OCI-LY3 (cell line): Measurements from ENCODE around the gene ENC1.

Experiments used
- H2AFZ ChIP-seq: fragments of 200-600, 300-600 bp; shearing (Covaris generic); 2 replicates; pipeline ENCODE4 v1.6.0; 2014; ENCODE audit warnings: antibody characterized with exemption, low read depth, low read length
- H3K27ac ChIP-seq: fragments of 200-600, 300-600 bp; sonication (generic); 2 replicates; pipeline ENCODE4 v1.5.1; 2014; ENCODE audit warnings: mild to moderate bottlenecking, low read length, moderate library complexity, mixed read lengths
- H3K27me3 ChIP-seq: fragments of 200-600, 300-600 bp; sonication (generic); 2 replicates; pipeline ENCODE4 v1.6.1; 2014; ENCODE audit warnings: low read depth, low read length, mixed read lengths
- H3K36me3 ChIP-seq: fragments of 200-600, 300-600 bp; sonication (generic); replicated peaks from 2 replicates; pipeline ENCODE3; 2014; ENCODE audit warnings: low read depth, low read length, mixed read lengths
- H3K4me1 ChIP-seq: fragments of 300-600, 200-600 bp; sonication (generic); 2 replicates; pipeline ENCODE4 v1.6.1; 2014; ENCODE audit warnings: low read length, mixed read lengths
- H3K4me2 ChIP-seq: fragments of 200-600, 300-600 bp; sonication (generic); 2 replicates; pipeline ENCODE4 v1.6.1; 2014; ENCODE audit warnings: low read length, mixed read lengths
- H3K4me3 ChIP-seq: fragments of 300-600, 200-600 bp; sonication (generic); 2 replicates; pipeline ENCODE4 v1.5.1; 2014; ENCODE audit warnings: antibody characterized with exemption, mild to moderate bottlenecking, low read length, moderate library complexity
- H3K79me2 ChIP-seq: fragments of 300-600, 200-600 bp; shearing (Covaris generic); 2 replicates; pipeline ENCODE4 v1.6.1; 2014; ENCODE audit warnings: mild to moderate bottlenecking, low read length, mixed read lengths
- H3K9ac ChIP-seq: fragments of 300-600, 200-600 bp; shearing (Covaris generic); 2 replicates; pipeline ENCODE4 v1.6.0; 2014; ENCODE audit warnings: mild to moderate bottlenecking, low read length, moderate library complexity
- H3K9me3 ChIP-seq: fragments of 200-600, 300-600 bp; shearing (Covaris generic); 2 replicates; pipeline ENCODE4 v1.6.1; 2014; ENCODE audit warnings: low read length, mixed read lengths; ENCODE audit not compliant: insufficient read depth
- H4K20me1 ChIP-seq: fragments of 200-600, 300-600 bp; sonication (generic); 2 replicates; pipeline ENCODE4 v1.6.1; 2016; ENCODE audit warnings: low read length, mixed read lengths; ENCODE audit not compliant: insufficient read depth
- EZH2phosphoT487 ChIP-seq: fragments of 200-600 bp; shearing (Covaris generic); IDR thresholded peaks from 2 replicates; pipeline ENCODE4 v1.6.1; 2018; ENCODE audit warnings: antibody characterized with exemption, mixed run types, low read depth
- TF ChIP-seq, protein P1 (sequence below): fragments of 200-600, 300-600 bp; sonication (generic); IDR thresholded peaks from 2 replicates; pipeline ENCODE4 v1.5.1; 2014; ENCODE audit warnings: antibody characterized with exemption, low read length, low read depth

ENC1 gene

DNA sequence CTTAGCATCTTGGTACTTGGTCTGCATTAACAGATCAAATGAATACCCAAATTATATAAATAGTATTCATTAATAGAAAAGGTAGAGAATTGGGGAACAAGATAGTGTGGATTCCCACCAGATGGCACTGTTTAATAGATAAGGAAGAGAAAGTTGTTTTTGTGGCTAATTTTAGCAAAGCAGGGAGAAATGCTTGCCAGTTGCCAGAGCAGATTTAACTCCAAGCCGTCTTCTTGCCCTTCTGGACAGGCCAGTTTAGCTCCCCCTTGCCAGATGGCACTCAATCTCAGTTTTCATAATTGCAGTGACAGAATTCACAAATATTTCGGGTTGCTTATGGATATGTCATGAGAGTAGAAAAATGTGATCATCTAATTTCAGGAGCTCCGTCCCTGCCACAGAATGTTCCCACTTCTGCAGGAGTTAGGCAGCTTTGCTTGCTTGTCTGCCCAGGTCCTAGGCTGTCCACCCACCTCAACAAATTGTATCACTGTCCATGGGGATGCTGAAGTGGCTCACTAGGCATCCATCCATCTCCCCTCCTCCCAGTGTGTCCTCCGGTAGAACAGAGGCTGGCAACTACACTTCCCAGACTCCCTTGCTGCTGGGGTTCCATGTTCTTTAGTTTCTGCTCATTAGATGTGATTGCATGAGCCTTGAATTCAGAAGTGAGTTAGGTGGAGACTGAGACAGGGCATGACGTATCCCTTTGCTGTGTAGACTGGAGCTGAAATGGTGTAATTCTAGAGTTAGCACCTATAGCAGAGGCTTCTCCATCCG is 32.7 kb upstream of the ENC1 start:
- H3K9ac ChIP-seq, result no peak overlapping the region
- no peaks in the 10 kb centered on the region for H3K9me3 ChIP-seq
- H3K27me3 ChIP-seq, result no peaks in the 10 kb centered on the region
- H3K36me3 ChIP-seq, result no peaks in the 10 kb centered on the region
- H3K27ac ChIP-seq, result no peak overlapping the region
- peak overlapping the region; percentile 54 for H3K4me3 ChIP-seq
- H3K4me1 ChIP-seq, result peaks cover 4% of the 10 kb centered on the region; the same call in 1 of the 2 replicates
- H2AFZ ChIP-seq, result 0 out of 2 replicates have a peak overlapping the region, but pooled peaks have one; percentile 3
- H3K4me2 ChIP-seq, result peak overlapping the region; percentile 56
- H3K79me2 ChIP-seq, result no peaks in the 10 kb centered on the region
- no peaks in the 10 kb centered on the region for H4K20me1 ChIP-seq
- TF ChIP-seq EZH2phosphoT487, result no peak
- TF ChIP-seq, protein P1, sequence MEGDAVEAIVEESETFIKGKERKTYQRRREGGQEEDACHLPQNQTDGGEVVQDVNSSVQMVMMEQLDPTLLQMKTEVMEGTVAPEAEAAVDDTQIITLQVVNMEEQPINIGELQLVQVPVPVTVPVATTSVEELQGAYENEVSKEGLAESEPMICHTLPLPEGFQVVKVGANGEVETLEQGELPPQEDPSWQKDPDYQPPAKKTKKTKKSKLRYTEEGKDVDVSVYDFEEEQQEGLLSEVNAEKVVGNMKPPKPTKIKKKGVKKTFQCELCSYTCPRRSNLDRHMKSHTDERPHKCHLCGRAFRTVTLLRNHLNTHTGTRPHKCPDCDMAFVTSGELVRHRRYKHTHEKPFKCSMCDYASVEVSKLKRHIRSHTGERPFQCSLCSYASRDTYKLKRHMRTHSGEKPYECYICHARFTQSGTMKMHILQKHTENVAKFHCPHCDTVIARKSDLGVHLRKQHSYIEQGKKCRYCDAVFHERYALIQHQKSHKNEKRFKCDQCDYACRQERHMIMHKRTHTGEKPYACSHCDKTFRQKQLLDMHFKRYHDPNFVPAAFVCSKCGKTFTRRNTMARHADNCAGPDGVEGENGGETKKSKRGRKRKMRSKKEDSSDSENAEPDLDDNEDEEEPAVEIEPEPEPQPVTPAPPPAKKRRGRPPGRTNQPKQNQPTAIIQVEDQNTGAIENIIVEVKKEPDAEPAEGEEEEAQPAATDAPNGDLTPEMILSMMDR, result peak; percentile 48

GRCh38 chr5:74672215-74672877 is 31.8 kb upstream of the ENC1 start:
- H3K4me1 ChIP-seq, result peaks cover 4% of the 10 kb centered on the region; the same call in 1 of the 2 replicates
- H3K79me2 ChIP-seq, result no peaks in the 10 kb centered on the region
- no peaks in the 10 kb centered on the region for H3K9me3 ChIP-seq
- no peak overlapping the region for H2AFZ ChIP-seq
- H3K9ac ChIP-seq, result no peak overlapping the region
- H3K27ac ChIP-seq, result no peak overlapping the region
- H4K20me1 ChIP-seq, result no peaks in the 10 kb centered on the region
- H3K36me3 ChIP-seq, result no peaks in the 10 kb centered on the region
- no peak overlapping the region for H3K4me3 ChIP-seq
- no peaks in the 10 kb centered on the region for H3K27me3 ChIP-seq
- TF ChIP-seq, protein P1, result no peak
- no peak for TF ChIP-seq EZH2phosphoT487
- H3K4me2 ChIP-seq, result no peak overlapping the region

DNA sequence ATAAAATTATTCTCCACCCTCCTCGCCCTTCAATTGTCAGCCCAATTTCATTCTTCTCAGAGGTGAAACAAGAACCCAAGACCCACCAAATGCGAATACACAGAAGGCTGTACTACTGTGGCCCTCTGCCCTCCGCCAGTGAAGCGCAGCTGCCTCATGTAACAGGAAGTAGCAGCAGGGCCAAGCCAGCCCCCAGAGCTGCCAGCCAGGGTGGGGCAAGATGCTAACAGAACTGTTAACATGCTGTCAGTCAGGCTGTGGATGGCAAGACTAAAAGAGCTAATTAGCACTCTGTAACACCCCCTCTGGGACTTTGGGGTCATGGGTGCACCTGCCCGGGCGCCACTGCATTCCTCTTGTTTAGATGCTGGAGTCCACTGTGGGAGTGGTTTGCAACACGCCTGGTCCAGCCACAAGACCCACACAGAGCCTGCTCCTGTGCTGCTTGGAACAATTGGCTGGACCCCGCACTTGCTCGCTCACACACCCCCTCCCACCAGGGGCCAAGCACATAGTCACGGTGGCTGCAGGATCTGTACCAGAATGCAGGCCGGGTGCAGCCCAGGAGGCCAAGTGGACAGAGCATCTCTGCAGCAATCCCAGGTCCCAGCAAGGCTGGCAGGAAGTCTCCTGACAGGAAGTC is 30.0 kb upstream of the ENC1 start:
- Histone ChIP-seq H3K4me1 (peaks cover 4% of the 10 kb centered on the region; the same call in 1 of the 2 replicates), H2AFZ (no peak overlapping the region), H3K27ac (no peak overlapping the region), H3K4me2 (no peak overlapping the region), H4K20me1 (no peaks in the 10 kb centered on the region), H3K27me3 (no peaks in the 10 kb centered on the region), H3K9ac (no peak overlapping the region), H3K79me2 (no peaks in the 10 kb centered on the region), H3K4me3 (no peak overlapping the region), H3K9me3 (no peaks in the 10 kb centered on the region), H3K36me3 (no peaks in the 10 kb centered on the region)
- no peak for TF ChIP-seq EZH2phosphoT487
- TF ChIP-seq, protein P1, result no peak

DNA sequence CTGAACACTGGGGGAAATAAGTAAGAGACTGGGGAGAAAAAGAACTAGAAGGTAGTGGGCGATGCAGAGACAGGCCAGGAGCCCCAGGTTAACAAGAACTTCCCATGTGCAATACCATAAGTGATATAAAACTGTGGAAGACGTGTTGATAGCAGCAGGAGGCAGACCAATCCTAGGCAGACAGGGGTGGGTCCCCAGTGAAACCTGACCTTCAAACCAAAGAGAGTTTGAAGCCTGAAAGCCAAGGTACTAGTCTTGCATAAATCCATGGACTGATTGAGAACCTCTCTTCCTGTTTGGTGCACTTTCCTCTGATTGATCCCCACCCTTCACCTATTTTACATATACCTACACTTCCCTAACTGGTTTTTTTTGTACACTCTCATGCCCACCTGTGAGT is 29.3 kb upstream of the ENC1 start:
- Histone ChIP-seq H3K27me3 (no peaks in the 10 kb centered on the region), H3K9ac (no peak overlapping the region), H3K4me3 (no peak overlapping the region), H3K9me3 (no peaks in the 10 kb centered on the region), H3K79me2 (no peaks in the 10 kb centered on the region), H2AFZ (no peak overlapping the region), H3K27ac (no peak overlapping the region), H3K4me2 (no peak overlapping the region), H3K36me3 (no peaks in the 10 kb centered on the region), H3K4me1 (peaks cover 4% of the 10 kb centered on the region; the same call in 1 of the 2 replicates), H4K20me1 (no peaks in the 10 kb centered on the region)
- TF ChIP-seq, protein P1, result no peak
- no peak for TF ChIP-seq EZH2phosphoT487
